H1 (cell line): ENCODE measurements around the gene NELL2. TPM values are rescaled to one million over a fixed set of nuclear protein-coding genes. Genes with fewer than 3 reads are reported as not detected.

Source experiments
- CTCF ChIA-PET: fragments of 300-600 bp; sonication (Branson Sonifier 250); formaldehyde crosslinking; loops from one replicate; lab custom pipeline; 2021; ENCODE audit not compliant: partially characterized antibody; lab: Charles Lee
- POLR2A ChIA-PET: fragments of 300-600 bp; sonication (Branson Sonifier 250); formaldehyde crosslinking; loops from one replicate; lab custom pipeline; 2021; ENCODE audit warnings: inconsistent platforms; ENCODE audit not compliant: partially characterized antibody; lab: Charles Lee
- DNase-seq, 2 experiments: peaks; one replicate each; pipeline versions ENCODE4 v3.0.0 to v3.0.0-alpha.2; 2010 to 2022; ENCODE audit warnings: low spot score in 2 of 2, low read depth in 1 of 2, mixed read lengths in 1 of 2
- FAIRE-seq: peaks from 2 replicates; lab custom pipeline; 2011; peaks lifted over from hg19 to GRCh38; lab: Jason Lieb, UNC
- H2AFZ ChIP-seq: 2 replicates; pipeline ENCODE4 v1.8.1; 2012; ENCODE audit warnings: low read length, inconsistent platforms
- H2AK5ac ChIP-seq: 2 replicates; pipeline ENCODE4 v1.6.1; 2013; ENCODE audit warnings: low read depth, low read length
- H2BK120ac ChIP-seq: replicated peaks from 2 replicates; pipeline ENCODE3; 2013; ENCODE audit warnings: low read depth, low read length, inconsistent platforms
- H2BK12ac ChIP-seq: 2 replicates; pipeline ENCODE4 v1.6.1; 2013; ENCODE audit warnings: low read depth, low read length
- H2BK15ac ChIP-seq: 2 replicates; pipeline ENCODE4 v1.6.1; 2013; ENCODE audit warnings: low read length
- H2BK20ac ChIP-seq: 2 replicates; pipeline ENCODE4 v1.6.1; 2013; ENCODE audit warnings: low read length
- H2BK5ac ChIP-seq: 2 replicates; pipeline ENCODE4 v1.6.1; 2013; ENCODE audit warnings: low read depth, low read length
- H3K14ac ChIP-seq: 2 replicates; pipeline ENCODE4 v1.6.1; 2013; ENCODE audit warnings: inconsistent platforms; ENCODE audit not compliant: insufficient read length
- H3K18ac ChIP-seq: 2 replicates; pipeline ENCODE4 v1.6.1; 2013; ENCODE audit warnings: low read length; ENCODE audit errors: extremely low read depth
- H3K23ac ChIP-seq: 2 replicates; pipeline ENCODE4 v1.6.1; 2013; ENCODE audit warnings: inconsistent platforms; ENCODE audit not compliant: insufficient read length
- H3K23me2 ChIP-seq: 2 replicates; pipeline ENCODE4 v1.6.1; 2013; ENCODE audit warnings: low read depth, low read length
- H3K27ac ChIP-seq: 2 replicates; pipeline ENCODE4 v1.6.1; 2011; ENCODE audit warnings: low read depth, low read length, inconsistent platforms
- H3K27me3 ChIP-seq, 4 experiments: replicated peaks in 1 of 4; 1 replicate in 1 of 4; 2 replicates in 3 of 4; pipeline versions ENCODE4 v1.6.1 to v1.8.1; 2011 to 2013; ENCODE audit warnings: low read length in 3 of 4, mild to moderate bottlenecking in 3 of 4, inconsistent platforms in 2 of 4, mixed read lengths in 2 of 4, moderate library complexity in 1 of 4; ENCODE audit not compliant: control insufficient read depth in 3 of 4, insufficient read depth in 3 of 4; ENCODE audit errors: extremely low read depth in 1 of 4
- H3K36me3 ChIP-seq, 4 experiments: 2 replicates each; pipeline versions ENCODE4 v1.6.1 to v1.8.1; 2011 to 2013; ENCODE audit warnings: mild to moderate bottlenecking in 4 of 4, low read length in 3 of 4, moderate library complexity in 2 of 4, control low read depth in 1 of 4, inconsistent platforms in 1 of 4; ENCODE audit not compliant: insufficient read depth in 4 of 4, control insufficient read depth in 2 of 4
- H3K4ac ChIP-seq: replicated peaks from 2 replicates; pipeline ENCODE3; 2013; ENCODE audit warnings: low read length, low read depth, mixed read lengths, inconsistent platforms; ENCODE audit not compliant: insufficient read length
- H3K4me1 ChIP-seq, 4 experiments: replicated peaks in 1 of 4; 1 replicate in 1 of 4; 2 replicates in 3 of 4; pipeline versions ENCODE4 v1.6.1 to v1.8.1; 2011 to 2013; ENCODE audit warnings: low read length in 3 of 4, inconsistent platforms in 2 of 4, mixed read lengths in 1 of 4; ENCODE audit not compliant: insufficient read depth in 4 of 4, control insufficient read depth in 3 of 4
- H3K4me2 ChIP-seq, 2 experiments: 2 replicates each; pipeline versions ENCODE4 v1.6.1 to v1.8.1; 2011 to 2013; ENCODE audit warnings: low read depth in 2 of 2, low read length in 2 of 2, control low read depth in 1 of 2, inconsistent platforms in 1 of 2, mild to moderate bottlenecking in 1 of 2; ENCODE audit not compliant: insufficient read depth in 1 of 2
- H3K4me3 ChIP-seq, 4 experiments: fragments of 200-600, 300-600 bp in 1 of 4; sonication (generic), shearing (Covaris generic), sonication (Bioruptor Twin) in 1 of 4; 2 replicates each; pipeline versions ENCODE4 v1.5.1 to v1.8.1; 2011 to 2016; ENCODE audit warnings: low read length in 4 of 4, low read depth in 3 of 4, control low read depth in 2 of 4, inconsistent platforms in 2 of 4, mild to moderate bottlenecking in 2 of 4, mixed read lengths in 1 of 4, moderate library complexity in 1 of 4; ENCODE audit not compliant: insufficient read depth in 2 of 4; ENCODE audit errors: extremely low read depth in 1 of 4
- H3K56ac ChIP-seq: replicated peaks from 2 replicates; pipeline ENCODE3; 2013; ENCODE audit warnings: low read depth, mild to moderate bottlenecking, mixed read lengths, low read length, inconsistent platforms; ENCODE audit not compliant: insufficient read length
- H3K79me1 ChIP-seq: 2 replicates; pipeline ENCODE4 v1.6.1; 2013; ENCODE audit warnings: low read depth, low read length, control low read depth
- H3K79me2 ChIP-seq, 2 experiments: 2 replicates each; pipeline versions ENCODE4 v1.6.1 to v1.8.1; 2012 to 2013; ENCODE audit warnings: low read length in 2 of 2, mild to moderate bottlenecking in 2 of 2, inconsistent platforms in 1 of 2; ENCODE audit not compliant: insufficient read depth in 2 of 2, control insufficient read depth in 1 of 2
- H3K9ac ChIP-seq, 4 experiments: replicated peaks in 1 of 4; 1 replicate in 1 of 4; 2 replicates in 3 of 4; pipeline versions ENCODE4 v1.6.1 to v1.8.1; 2011 to 2013; ENCODE audit warnings: low read depth in 3 of 4, low read length in 3 of 4, control low read depth in 2 of 4, mild to moderate bottlenecking in 2 of 4, moderate library complexity in 2 of 4, inconsistent platforms in 1 of 4; ENCODE audit errors: extremely low read depth in 1 of 4
- H3K9me3 ChIP-seq, 2 experiments: 2 replicates each; pipeline versions ENCODE4 v1.6.1 to v1.8.1; 2012 to 2013; ENCODE audit warnings: mild to moderate bottlenecking in 2 of 2, moderate library complexity in 2 of 2, control low read depth in 1 of 2, inconsistent platforms in 1 of 2, low read depth in 1 of 2, low read length in 1 of 2, mixed read lengths in 1 of 2; ENCODE audit not compliant: insufficient read depth in 2 of 2
- H4K20me1 ChIP-seq, 2 experiments: replicated peaks in 1 of 2; 2 replicates each; pipeline versions ENCODE3 to v1.8.1; 2011 to 2013; ENCODE audit warnings: inconsistent platforms in 2 of 2, low read length in 2 of 2, mild to moderate bottlenecking in 1 of 2; ENCODE audit not compliant: insufficient read depth in 2 of 2, control insufficient read depth in 1 of 2
- H4K5ac ChIP-seq: 2 replicates; pipeline ENCODE4 v1.6.1; 2013; ENCODE audit warnings: low read length, low read depth, mixed read lengths, inconsistent platforms; ENCODE audit not compliant: insufficient read length
- H4K8ac ChIP-seq: 2 replicates; pipeline ENCODE4 v1.8.0; 2013; ENCODE audit warnings: mild to moderate bottlenecking, moderate library complexity, low read length, inconsistent platforms; ENCODE audit not compliant: insufficient read depth; ENCODE audit errors: extremely low read depth
- H4K91ac ChIP-seq: replicated peaks from 2 replicates; pipeline ENCODE3; 2013; ENCODE audit warnings: low read length, mixed read lengths, inconsistent platforms; ENCODE audit not compliant: insufficient read length
- CEBPB ChIP-seq: IDR thresholded peaks from 2 replicates; pipeline ENCODE4 v1.6.1; 2012; ENCODE audit warnings: low read depth, low read length
- CHD2 ChIP-seq: IDR thresholded peaks from 2 replicates; pipeline ENCODE4 v1.6.1; 2012; ENCODE audit warnings: low read length, improper control_type of control experiment
- CREB1 ChIP-seq: IDR thresholded peaks from 2 replicates; pipeline ENCODE4 v1.6.1; 2012; ENCODE audit warnings: inconsistent platforms
- GTF2F1 ChIP-seq: IDR thresholded peaks from 2 replicates; pipeline ENCODE4 v1.6.1; 2012; ENCODE audit warnings: low read depth, low read length, improper control_type of control experiment, borderline replicate concordance
- HDAC2 ChIP-seq, 2 experiments: fragments of 300-600 bp in 1 of 2; sonication (generic) in 1 of 2; IDR thresholded peaks; 2 replicates each; pipeline ENCODE4 v1.6.1; 2011 to 2012; ENCODE audit warnings: low read depth in 2 of 2, low read length in 2 of 2, mild to moderate bottlenecking in 2 of 2, moderate library complexity in 2 of 2, borderline replicate concordance in 1 of 2, inconsistent platforms in 1 of 2
- JUN ChIP-seq: IDR thresholded peaks from 2 replicates; pipeline ENCODE4 v1.6.1; 2011; ENCODE audit warnings: low read depth, mild to moderate bottlenecking, improper control_type of control experiment, low read length
- NRF1 ChIP-seq: IDR thresholded peaks from 2 replicates; pipeline ENCODE4 v1.6.1; 2011; ENCODE audit warnings: mild to moderate bottlenecking, low read depth, low read length, improper control_type of control experiment
- PHF8 ChIP-seq: fragments of 200-600 bp; sonication (generic); conservative IDR thresholded peaks from 2 replicates; pipeline ENCODE4 v1.7.1; 2012; ENCODE audit warnings: low read depth, mild to moderate bottlenecking, inconsistent platforms, low read length, moderate library complexity
- POLR2A ChIP-seq, 2 experiments: IDR thresholded peaks; 1 replicate in 1 of 2; 2 replicates in 1 of 2; pipeline ENCODE4 v1.6.1; 2011; ENCODE audit warnings: low read depth in 2 of 2, low read length in 2 of 2, mild to moderate bottlenecking in 2 of 2; ENCODE audit errors: control extremely low read depth in 1 of 2
- POU5F1 ChIP-seq: IDR thresholded peaks from 2 replicates; pipeline ENCODE4 v1.6.1; 2011; ENCODE audit warnings: low read depth, mild to moderate bottlenecking, low read length, moderate library complexity
- SIX5 ChIP-seq: IDR thresholded peaks from 2 replicates; pipeline ENCODE4 v1.6.1; 2011; ENCODE audit warnings: mild to moderate bottlenecking, low read depth, low read length
- SP2 ChIP-seq: IDR thresholded peaks from 2 replicates; pipeline ENCODE4 v1.6.1; 2012; ENCODE audit warnings: mild to moderate bottlenecking, low read length, inconsistent platforms
- TAF1 ChIP-seq: IDR thresholded peaks from 2 replicates; pipeline ENCODE4 v1.6.1; 2011; ENCODE audit warnings: mild to moderate bottlenecking, low read depth, low read length
- TBP ChIP-seq: IDR thresholded peaks from 2 replicates; pipeline ENCODE4 v1.6.1; 2011; ENCODE audit warnings: low read depth, low read length, improper control_type of control experiment
- TCF12 ChIP-seq: IDR thresholded peaks from 2 replicates; pipeline ENCODE4 v1.6.1; 2011; ENCODE audit warnings: low read depth, mild to moderate bottlenecking, low read length
- WGBS, 2 experiments: shearing (Covaris generic) in 1 of 2; methylation state at CpG; one replicate each; pipeline versions ENCODE4 v1.1.6 to v1.1.7; 2013 to 2015; ENCODE audit warnings: low lambda C conversion rate in 2 of 2, mixed read lengths in 2 of 2, inconsistent platforms in 1 of 2, low coverage in 1 of 2, missing lambda C conversion rate in 1 of 2; ENCODE audit not compliant: insufficient replicate concordance in 2 of 2, insufficient coverage in 1 of 2, insufficient read length in 1 of 2; ENCODE audit errors: extremely low coverage in 1 of 2, missing lambda C conversion rate in 1 of 2; 5-methylcytosine and 5-hydroxymethylcytosine counted together
- polyA plus RNA-seq, 7 experiments: library from polyadenylated mRNA; depleted of rRNA in 3 of 7; stranded (reverse) in 5 of 7; unstranded in 2 of 7; fragments of >200 nt in 5 of 7; fragments of 200-250 nt in 2 of 7; gene quantifications; 1 replicate in 5 of 7; 2 replicates in 1 of 7; 4 replicates in 1 of 7; pipeline versions ENCODE4 v1.2.1 to v1.2.3, GENCODE V29; 2011 to 2013; ENCODE audit warnings: missing spikeins in 2 of 7, mixed read lengths in 2 of 7
- total RNA-seq: library from RNA; stranded (reverse); fragmentation: NEBNext Ultra II Directional; extraction: Animal tissue kit (Norgen Biotek cat#: 25700); gene quantifications from 2 replicates; pipeline ENCODE4 v1.2.1, GENCODE V29; 2021

NELL2 gene
- total and polyA plus RNA-seq, 2 of the 8 experiments (the other 6 are each of a cell fraction or from before 2014, with no cell fraction given) = 54.2 to 56.8 TPM

GRCh38 chr12:44858226-44858855 is 17.8 kb downstream of the NELL2 start:
- Histone ChIP-seq H3K18ac (no peak overlapping the region), H3K4me3 (no peak overlapping the region), H2BK120ac (no peak overlapping the region), H2BK15ac (no peak overlapping the region), H3K79me2 (peaks cover 0 to 58% of the 10 kb centered on the region in 2 experiments; a peak in 2 of 4 replicates), H3K9me3 (no peaks in the 10 kb centered on the region), H3K4me2 (no peak overlapping the region), H4K5ac (no peak overlapping the region), H3K4ac (no peak overlapping the region), H2AK5ac (no peak overlapping the region), H3K23me2 (no peaks in the 10 kb centered on the region; the same call in 1 of the 2 replicates), H4K8ac (no peak overlapping the region), H3K36me3 (no peaks in the 10 kb centered on the region), H3K4me1 (no peaks in the 10 kb centered on the region), H3K9ac (no peak overlapping the region), H2BK5ac (no peak overlapping the region), H3K27me3 (peaks cover 0 to 1% (median 0%) of the 10 kb centered on the region in 4 experiments; a peak in 1 of 7 replicates), H4K20me1 (peaks cover 0 to 2% of the 10 kb centered on the region in 2 experiments), H3K79me1 (peaks cover 5% of the 10 kb centered on the region; the same call in 1 of the 2 replicates), H2BK12ac (no peak overlapping the region), H2AFZ (no peak overlapping the region), H3K14ac (no peak overlapping the region), H3K27ac (no peak overlapping the region), H3K56ac (no peak overlapping the region), H3K23ac (no peak overlapping the region), H2BK20ac (no peak overlapping the region), H4K91ac (no peak overlapping the region)
- FAIRE-seq (no peak), DNase-seq (no peak)
- POLR2A ChIA-PET = interaction anchor here (0.7 to 1.3 kb wide), 3 partner anchors 11 to 92 kb away, joined by 3 read pairs; partner anchors contain the start of gene NELL2
- WGBS, 2 experiments = 93% methylated on average over 4 of the region's 4 CpGs; no CpG with 5 or more reads in 1 of the 2 experiments
- CTCF ChIA-PET = interaction anchor here (0.9 kb wide), 1 partner anchor 541 kb away, joined by 3 read pairs; no protein-coding TSS in a partner anchor
- TF ChIP-seq CREB1 (no peak), GTF2F1 (no peak), CEBPB (no peak), TBP (no peak), POLR2A (IDR thresholded peaks at IDR 0.05; ENCODE audit: control extremely low read depth in 1 of 2, low read depth in 2 of 2, low read length in 2 of 2) (no peak), JUN (no peak), TCF12 (no peak), PHF8 (no peak), POU5F1 (no peak), NRF1 (no peak), TAF1 (no peak), SIX5 (no peak), SP2 (no peak), HDAC2 (IDR thresholded peaks at IDR 0.05; ENCODE audit: borderline replicate concordance in 1 of 2, low read depth in 2 of 2, low read length in 2 of 2) (no peak), CHD2 (no peak)
